ENCODE data around the gene FBXW7.

The FBXW7 gene

DNA sequence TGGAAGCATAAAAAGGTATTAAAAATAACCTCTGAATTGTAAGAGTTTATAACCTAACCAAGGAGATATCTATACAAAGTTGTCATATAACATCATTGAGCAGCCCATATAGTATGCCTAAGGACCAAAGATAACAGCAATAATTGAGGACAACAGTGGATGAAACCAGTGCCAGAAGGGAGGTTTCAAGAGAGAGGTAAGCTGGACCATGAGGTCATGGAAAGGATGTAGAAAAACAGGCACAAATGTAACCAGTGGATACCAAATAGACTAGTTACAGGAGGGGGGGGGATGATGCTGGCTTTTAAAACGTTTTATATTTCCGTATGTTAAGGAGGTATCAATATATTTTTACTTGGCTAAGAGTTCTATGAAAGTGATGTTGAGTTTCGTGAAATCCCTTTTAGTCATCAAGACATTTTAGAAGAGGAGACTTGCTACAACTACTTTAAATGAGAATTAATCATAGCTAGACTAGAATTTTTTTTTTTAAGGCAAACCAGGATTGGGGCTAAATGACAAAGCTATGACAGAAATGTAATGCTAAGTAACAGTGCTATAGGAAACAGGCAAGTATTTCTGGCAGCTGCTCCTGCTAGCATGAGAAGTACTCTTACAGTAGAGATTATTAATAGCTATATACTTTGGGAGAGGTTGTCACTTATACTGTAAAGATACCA is 161.1 kb downstream of the FBXW7 start:
- DNase-seq = no peak
- H3K27me3 Mint-ChIP-seq (ENCODE audit: low read depth, poor library complexity) = peaks cover 2% of the 10 kb centered on the region

DNA sequence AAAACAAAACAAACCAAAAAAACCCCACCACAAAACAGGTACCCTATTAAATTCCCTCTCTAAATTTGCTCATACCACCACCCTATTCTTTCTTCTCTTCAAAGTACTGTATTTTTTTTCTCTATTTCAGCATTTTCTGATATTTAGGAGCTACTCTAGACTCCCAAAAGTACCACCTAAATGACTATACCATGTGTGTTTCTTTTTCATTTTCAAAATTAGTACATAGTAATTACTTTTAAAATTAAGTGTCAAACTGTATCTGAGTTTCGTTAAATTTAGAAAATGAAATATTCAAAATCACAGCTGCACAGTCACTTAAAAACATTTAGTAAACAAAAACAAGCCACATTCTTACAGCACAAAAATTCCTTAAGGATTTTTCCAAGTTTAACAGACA is 161.7 kb downstream of the FBXW7 start:
- Mint-ChIP-seq H3K36me3 (ENCODE audit: low read depth) (no peaks in the 10 kb centered on the region), H3K27me3 (ENCODE audit: low read depth, poor library complexity) (peaks cover 2% of the 10 kb centered on the region), H3K27ac (peak overlapping the region; percentile 10), H3K4me3 (no peak overlapping the region), H3K9me3 (no peaks in the 10 kb centered on the region), H3K4me1 (no peaks in the 10 kb centered on the region)
- DNase-seq = no peak
- TF ChIP-seq, protein P1, sequence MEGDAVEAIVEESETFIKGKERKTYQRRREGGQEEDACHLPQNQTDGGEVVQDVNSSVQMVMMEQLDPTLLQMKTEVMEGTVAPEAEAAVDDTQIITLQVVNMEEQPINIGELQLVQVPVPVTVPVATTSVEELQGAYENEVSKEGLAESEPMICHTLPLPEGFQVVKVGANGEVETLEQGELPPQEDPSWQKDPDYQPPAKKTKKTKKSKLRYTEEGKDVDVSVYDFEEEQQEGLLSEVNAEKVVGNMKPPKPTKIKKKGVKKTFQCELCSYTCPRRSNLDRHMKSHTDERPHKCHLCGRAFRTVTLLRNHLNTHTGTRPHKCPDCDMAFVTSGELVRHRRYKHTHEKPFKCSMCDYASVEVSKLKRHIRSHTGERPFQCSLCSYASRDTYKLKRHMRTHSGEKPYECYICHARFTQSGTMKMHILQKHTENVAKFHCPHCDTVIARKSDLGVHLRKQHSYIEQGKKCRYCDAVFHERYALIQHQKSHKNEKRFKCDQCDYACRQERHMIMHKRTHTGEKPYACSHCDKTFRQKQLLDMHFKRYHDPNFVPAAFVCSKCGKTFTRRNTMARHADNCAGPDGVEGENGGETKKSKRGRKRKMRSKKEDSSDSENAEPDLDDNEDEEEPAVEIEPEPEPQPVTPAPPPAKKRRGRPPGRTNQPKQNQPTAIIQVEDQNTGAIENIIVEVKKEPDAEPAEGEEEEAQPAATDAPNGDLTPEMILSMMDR (IDR thresholded peaks at IDR 0.05) = no peak

More for the DNA sequence above, 161.1 kb downstream of the FBXW7 start:
- no peak overlapping the region for H3K4me3 Mint-ChIP-seq
- TF ChIP-seq, protein P1 (IDR thresholded peaks at IDR 0.05) = no peak
- H3K4me1 Mint-ChIP-seq = no peaks in the 10 kb centered on the region
- H3K36me3 Mint-ChIP-seq (ENCODE audit: low read depth) = no peaks in the 10 kb centered on the region
- no peak overlapping the region for H3K27ac Mint-ChIP-seq
- H3K9me3 Mint-ChIP-seq = no peaks in the 10 kb centered on the region

DNA sequence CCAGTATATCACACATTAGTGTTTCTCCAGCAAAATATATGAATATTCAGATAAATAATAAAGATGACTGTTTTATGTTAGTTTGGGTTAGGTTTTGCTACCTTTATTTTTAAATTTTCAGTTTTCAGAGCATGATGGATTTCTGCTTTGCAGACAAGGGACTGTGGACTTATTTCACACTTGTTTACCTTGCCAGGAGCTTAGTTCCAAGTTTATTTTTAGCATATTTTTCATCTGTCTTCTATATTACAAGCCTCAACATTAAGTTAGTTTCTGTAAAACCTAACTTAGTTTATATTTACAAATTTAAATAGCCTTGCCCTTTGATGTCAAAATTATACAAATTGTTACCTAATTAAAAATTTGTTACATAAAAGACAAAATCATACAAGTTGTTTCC is 163.4 kb downstream of the FBXW7 start:
- TF ChIP-seq, protein P1 (IDR thresholded peaks at IDR 0.05) = no peak
- Mint-ChIP-seq H3K27me3 (ENCODE audit: low read depth, poor library complexity) (peaks cover 2% of the 10 kb centered on the region), H3K9me3 (no peaks in the 10 kb centered on the region)

DNA sequence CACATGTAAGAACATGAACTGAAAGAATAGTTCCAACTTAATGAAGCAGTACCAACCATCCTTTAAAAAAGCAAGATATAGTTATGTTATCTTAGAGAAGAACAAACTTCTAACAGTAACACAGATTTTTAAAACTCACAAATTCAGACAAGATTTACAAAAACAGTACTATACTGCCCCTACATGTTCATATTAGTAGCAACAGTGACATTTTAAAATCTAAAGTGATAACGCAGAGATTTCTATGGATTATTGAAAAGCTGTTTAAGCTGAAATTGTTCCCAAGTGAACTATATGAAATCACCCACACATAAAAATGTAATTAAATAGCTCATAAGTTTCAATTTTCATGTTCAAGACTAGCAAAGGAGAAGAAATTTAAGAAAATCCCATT is 166.0 kb downstream of the FBXW7 start:
- H3K4me1 Mint-ChIP-seq = no peaks in the 10 kb centered on the region
- no peak overlapping the region for H3K27ac Mint-ChIP-seq
- H3K36me3 Mint-ChIP-seq (ENCODE audit: low read depth) = peaks cover 14% of the 10 kb centered on the region

More for the DNA sequence above, 163.4 kb downstream of the FBXW7 start:
- no peak overlapping the region for H3K4me3 Mint-ChIP-seq
- H3K36me3 Mint-ChIP-seq (ENCODE audit: low read depth) = no peaks in the 10 kb centered on the region
- H3K4me1 Mint-ChIP-seq = no peaks in the 10 kb centered on the region
- DNase-seq = no peak
- no peak overlapping the region for H3K27ac Mint-ChIP-seq

DNA sequence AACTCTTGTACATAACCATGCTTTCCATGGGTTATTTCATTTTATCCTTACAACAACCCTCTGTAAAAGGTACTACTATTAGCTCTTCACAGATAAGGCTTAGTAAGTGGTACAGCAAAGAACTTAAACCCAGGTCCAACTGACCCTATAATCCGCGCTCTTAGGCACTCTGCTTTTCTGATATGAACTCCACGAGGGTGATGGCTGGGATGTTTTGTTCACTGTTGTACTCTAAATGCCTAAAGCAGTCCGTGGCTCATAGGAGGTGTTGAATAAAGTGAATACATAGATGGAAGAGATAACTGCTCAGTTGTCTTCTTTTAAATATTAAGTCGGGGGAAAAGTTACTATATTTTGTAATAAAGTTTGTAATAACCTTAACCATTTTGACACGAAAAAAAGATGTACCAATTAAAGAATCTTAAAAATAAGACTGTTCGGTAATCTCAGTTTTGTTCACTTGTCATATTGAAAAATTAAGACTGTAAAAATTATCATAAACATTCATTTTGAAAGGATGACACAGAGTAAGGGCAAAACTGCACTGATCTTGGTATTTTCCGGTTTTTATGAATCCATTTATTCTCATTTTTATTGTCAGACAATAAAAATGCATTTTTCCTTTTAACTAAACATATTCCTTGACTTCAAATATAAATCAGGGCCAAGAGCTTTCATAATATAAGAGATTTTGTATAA is 166.5 kb downstream of the FBXW7 start:
- Mint-ChIP-seq H3K4me3 (no peak overlapping the region), H3K27ac (no peak overlapping the region), H3K27me3 (ENCODE audit: low read depth, poor library complexity) (peaks cover 5% of the 10 kb centered on the region), H3K36me3 (ENCODE audit: low read depth) (peaks cover 16% of the 10 kb centered on the region), H3K9me3 (peaks cover 4% of the 10 kb centered on the region), H3K4me1 (no peaks in the 10 kb centered on the region)
- DNase-seq = no peak
- TF ChIP-seq, protein P1 (IDR thresholded peaks at IDR 0.05) = no peak

More for the DNA sequence above, 166.0 kb downstream of the FBXW7 start:
- TF ChIP-seq, protein P1 (IDR thresholded peaks at IDR 0.05) = peak; percentile 21
- Mint-ChIP-seq H3K27me3 (ENCODE audit: low read depth, poor library complexity) (peaks cover 3% of the 10 kb centered on the region), H3K4me3 (no peak overlapping the region), H3K9me3 (peaks cover 4% of the 10 kb centered on the region)
- no peak for DNase-seq
